K562 (cell line): ENCODE measurements around the gene LAPTM5. TPM values are rescaled to one million over a fixed set of nuclear protein-coding genes. Genes with fewer than 3 reads are reported as not detected.

Experiments
- ATAC-seq: fragments of 200-7000 bp; cut with Tn5 transposase; 3 replicates; pipeline ENCODE4 v1.9.1; 2020; ENCODE audit warnings: moderate library complexity
- BruUV-seq: library from RNA; stranded (reverse); fragments of 400-500 nt; replicated peaks from 2 replicates; lab custom pipeline; 2021; lab: Mats Ljungman, UMichigan
- CTCF ChIA-PET: fragments of 300-600 bp; formaldehyde crosslinking; extraction: SDS; loops from one replicate; lab custom pipeline; 2021; ENCODE audit warnings: low intra/inter-chr PET ratio; lab: Yijun Ruan, JAX
- POLR2A ChIA-PET: fragments of 300-600, 350-650 bp; sonication (Branson Sonifier 250); formaldehyde crosslinking; extraction: SDS; loops from one replicate; lab custom pipeline; 2021; ENCODE audit warnings: antibody characterized with exemption, inconsistent platforms; lab: Yijun Ruan, JAX
- DNase-seq, 4 experiments: peaks; one replicate each; pipeline versions ENCODE4 v3.0.0 to v3.0.0-alpha.2; 2011 to 2018; ENCODE audit warnings: low spot score in 3 of 4, mixed read lengths in 3 of 4; ENCODE audit errors: extremely low read depth in 1 of 4
- FAIRE-seq: peaks from 2 replicates; lab custom pipeline; 2011; peaks lifted over from hg19 to GRCh38; lab: Jason Lieb, UNC
- H2AFZ ChIP-seq: 2 replicates; pipeline ENCODE4 v1.6.0; 2011; ENCODE audit warnings: low read depth, low read length, control low read depth, inconsistent platforms
- H3K27ac ChIP-seq: fragments of 200-600 bp; 3 replicates; pipeline ENCODE4 v1.8.0; 2011; ENCODE audit warnings: low read depth, mild to moderate bottlenecking, control low read depth, inconsistent platforms, low read length, moderate library complexity, mixed read lengths; ENCODE audit errors: extremely low read depth
- H3K27me3 ChIP-seq, 2 experiments: fragments of 300-600 bp in 1 of 2; 2 replicates in 1 of 2; 3 replicates in 1 of 2; pipeline versions ENCODE4 v1.6.0 to v1.8.0; 2011; ENCODE audit warnings: inconsistent platforms in 2 of 2, low read length in 2 of 2, mild to moderate bottlenecking in 1 of 2, mixed read lengths in 1 of 2, moderate library complexity in 1 of 2; ENCODE audit not compliant: control insufficient read depth in 2 of 2, insufficient read depth in 2 of 2
- H3K36me3 ChIP-seq: fragments of 300-600 bp; 3 replicates; pipeline ENCODE4 v1.8.0; 2011; ENCODE audit warnings: mild to moderate bottlenecking, low read length, inconsistent platforms; ENCODE audit not compliant: control insufficient read depth, insufficient read depth
- H3K4me1 ChIP-seq, 2 experiments: fragments of 200-600 bp in 1 of 2; replicated peaks in 1 of 2; 2 replicates in 1 of 2; 3 replicates in 1 of 2; pipeline versions ENCODE4 v1.5.1 to v1.8.0; 2011; ENCODE audit warnings: inconsistent platforms in 2 of 2, low read length in 2 of 2, mild to moderate bottlenecking in 1 of 2, mixed read lengths in 1 of 2, moderate library complexity in 1 of 2; ENCODE audit not compliant: control insufficient read depth in 2 of 2, insufficient read depth in 2 of 2
- H3K4me2 ChIP-seq: 2 replicates; pipeline ENCODE4 v1.6.1; 2011; ENCODE audit warnings: low read length, control low read depth, inconsistent platforms, mixed read lengths; ENCODE audit not compliant: insufficient read depth
- H3K4me3 ChIP-seq: fragments of 200-600 bp; sonication (generic), shearing (Covaris generic); 2 replicates; pipeline ENCODE4 v1.5.1; 2016; ENCODE audit warnings: control low read depth, inconsistent platforms
- H3K79me2 ChIP-seq: fragments of 200-600 bp; 3 replicates; pipeline ENCODE4 v1.8.0; 2011; ENCODE audit warnings: low read length, inconsistent platforms; ENCODE audit not compliant: control insufficient read depth, insufficient read depth
- H3K9ac ChIP-seq, 2 experiments: 2 replicates each; pipeline versions ENCODE4 v1.6.0 to v1.6.1; 2011; ENCODE audit warnings: low read depth in 2 of 2, low read length in 2 of 2, control low read depth in 1 of 2, inconsistent platforms in 1 of 2, mild to moderate bottlenecking in 1 of 2, mixed read lengths in 1 of 2; ENCODE audit not compliant: insufficient read depth in 1 of 2
- H3K9me1 ChIP-seq: one replicate; pipeline ENCODE4 v1.6.0; 2011; ENCODE audit warnings: inconsistent platforms, mild to moderate bottlenecking, low read length, moderate library complexity; ENCODE audit not compliant: control insufficient read depth, insufficient read depth
- H3K9me3 ChIP-seq: replicated peaks from 2 replicates; pipeline ENCODE4 v1.5.1; 2011; ENCODE audit warnings: low read depth, low read length, inconsistent platforms; ENCODE audit not compliant: control insufficient read depth, insufficient read depth
- H4K20me1 ChIP-seq: replicated peaks from 2 replicates; pipeline ENCODE4 v1.6.1; 2011; ENCODE audit warnings: low read length, inconsistent platforms, mixed read lengths; ENCODE audit not compliant: control insufficient read depth, insufficient read depth
- C11orf30 ChIP-seq: fragments of 450-650 bp; IDR thresholded peaks from 2 replicates; pipeline ENCODE4 v1.6.1; 2016; ENCODE audit warnings: low read depth, mild to moderate bottlenecking
- FOXK1 ChIP-seq: sonication (generic); formaldehyde crosslinking; IDR thresholded peaks from 2 replicates; pipeline ENCODE4 v1.8.0; 2022; ENCODE audit warnings: missing genetic modification reagents, mild to moderate bottlenecking, borderline replicate concordance
- RBM25 ChIP-seq: fragments of 200-400 bp; formaldehyde crosslinking; IDR thresholded peaks from 2 replicates; pipeline ENCODE4 v1.6.1; 2018; ENCODE audit warnings: low read length, low read depth, moderate library complexity; ENCODE audit not compliant: severe bottlenecking
- RFX7 ChIP-seq: fragments of 250-450 bp; sonication (Bioruptor Pico); IDR thresholded peaks from 2 replicates; pipeline ENCODE4 v1.5.1; 2021; ENCODE audit warnings: mild to moderate bottlenecking
- ZFP36 ChIP-seq: fragments of 150-350 bp; IDR thresholded peaks from 2 replicates; pipeline ENCODE4 v1.6.1; 2018; ENCODE audit warnings: low read length, low read depth; ENCODE audit not compliant: partially characterized antibody
- ZNF316 ChIP-seq: fragments of 450-650 bp; IDR thresholded peaks from 2 replicates; pipeline ENCODE4 v1.6.1; 2016
- WGBS: fragments of 100-300 bp; shearing (Covaris generic); methylation state at CpG from one replicate; pipeline ENCODE4 v1.1.6; 2016; ENCODE audit warnings: low coverage, mixed read lengths; ENCODE audit not compliant: insufficient coverage; ENCODE audit errors: missing lambda C conversion rate; 5-methylcytosine and 5-hydroxymethylcytosine counted together
- in situ Hi-C: fragments of 300-500 bp; cut with MboI; formaldehyde crosslinking; loops from 4 replicates; pipeline ENCODE4 v1.15.0; 2018; ENCODE audit warnings: inconsistent platforms, mixed read lengths
- intact Hi-C: fragments of 100-400 bp; cut with micrococcal nuclease; formaldehyde crosslinking; loops from 2 replicates; pipeline ENCODE4 v1.14.2; 2022
- polyA plus RNA-seq, 8 experiments: library from polyadenylated mRNA; depleted of rRNA in 4 of 8; stranded (reverse) in 5 of 8; unstranded in 3 of 8; fragments of >200 nt; fragmentation: Nextera tagmentation in 2 of 8; fragmentation: Illumina TruSeq in 1 of 8; extraction: Ambion mirVana in 2 of 8; extraction: Trizol in 1 of 8; gene quantifications; 2 replicates each; pipeline versions ENCODE4 v1.2.1 to v1.2.3, GENCODE V29; 2011 to 2014; ENCODE audit warnings: inconsistent platforms in 1 of 8, missing spikeins in 1 of 8
- total RNA-seq, 7 experiments: library from RNA; depleted of rRNA in 6 of 7; stranded (reverse); fragments of >200 nt in 6 of 7; fragmentation: Illumina TruSeq in 2 of 7; extraction: Trizol in 2 of 7; gene quantifications; 2 replicates each; pipeline versions ENCODE4 v1.2.1 to v1.2.3, GENCODE V29; 2011 to 2021; ENCODE audit warnings: low replicate concordance in 1 of 7
- TF ChIP-seq, protein P1 (sequence below): fragments of 450-650 bp; IDR thresholded peaks from 2 replicates; pipeline ENCODE4 v1.6.1; 2016; ENCODE audit warnings: borderline replicate concordance

The LAPTM5 gene
- total and polyA plus RNA-seq, 9 of the 15 experiments (the other 6 are each of a cell fraction or from before 2014, with no cell fraction given): 2.4 to 47.3 (median 20.3) TPM

DNA sequence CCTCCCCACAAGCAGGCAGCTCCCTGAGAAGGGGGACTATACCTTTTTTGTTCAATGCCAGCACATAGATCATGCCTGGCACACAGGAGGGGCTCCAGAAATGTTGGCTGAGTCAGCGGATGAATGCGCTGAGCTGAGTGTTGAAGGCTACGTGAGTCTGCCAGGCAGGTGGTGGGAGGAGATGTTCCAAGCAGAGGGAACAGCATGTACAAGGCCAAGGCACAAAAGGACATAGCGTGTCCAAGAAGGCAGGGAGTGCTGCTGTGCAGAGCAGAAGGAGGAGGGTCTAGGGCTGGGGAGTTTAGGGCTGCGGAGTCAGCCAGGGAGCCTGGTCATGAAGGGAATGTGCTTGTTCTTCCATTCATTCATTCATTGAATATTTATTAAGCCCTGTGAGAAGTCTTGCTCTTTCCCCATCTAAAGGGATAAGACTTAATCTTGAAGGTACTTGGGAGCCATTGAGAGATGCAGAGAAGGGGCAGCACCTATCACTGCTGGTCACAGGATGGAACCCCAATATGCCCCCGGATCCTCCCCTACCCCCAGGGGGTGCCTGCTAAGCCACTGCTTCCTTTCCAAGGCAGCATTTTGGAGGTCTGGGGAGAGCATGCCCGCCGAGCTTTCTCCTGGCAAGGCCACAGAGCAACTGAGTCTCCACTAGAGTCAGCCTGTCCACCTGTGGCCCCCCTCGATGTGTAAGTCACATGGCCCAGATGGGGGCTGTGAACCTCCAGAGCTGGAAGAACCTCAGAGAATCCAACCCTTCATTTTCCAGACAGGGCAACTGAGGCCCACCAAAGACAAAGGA is 31.2 kb upstream of the LAPTM5 start:
- 48% methylated on average over 9 of the region's 9 CpGs for WGBS
- H2AFZ ChIP-seq: no peak overlapping the region
- ChIA-PET CTCF (no interaction called here), POLR2A (interaction anchor here (0.6 to 1.0 kb wide), 6 partner anchors 68 to 928 kb away, joined by 3 to 4 read pairs (median 3); no protein-coding TSS in a partner anchor)
- peaks cover under 1 to 22% of the 10 kb centered on the region in 2 experiments; a peak in 3 of 5 replicates for H3K4me1 ChIP-seq
- ATAC-seq (no peak), DNase-seq (no peak), FAIRE-seq (no peak)
- no peaks in the 10 kb centered on the region for H3K36me3 ChIP-seq
- in situ Hi-C loops (no loop called here), intact Hi-C loops (loop anchor here (10.0 kb wide), 1 partner anchor 386 kb away; no protein-coding TSS in a partner anchor)
- peak overlapping the region in 1 of 2 experiments; percentile 49; a peak in 1 of 4 replicates for H3K9ac ChIP-seq
- H3K4me2 ChIP-seq: no peak overlapping the region
- no peak overlapping the region for H3K4me3 ChIP-seq
- BruUV-seq: no TSS peak
- H3K9me1 ChIP-seq: no peaks in the 10 kb centered on the region
- TF ChIP-seq RBM25 (peak; percentile 45), ZNF316 (peak; percentile 53), ZFP36 (peak; percentile 62), RFX7 (CRISPR knock-in tag) (no peak), FOXK1 (CRISPR knock-in tag) (peak; percentile 32; the same call in 1 of the 2 replicates), C11orf30 (0 out of 2 replicates have a peak, but pooled peaks have one; percentile 4)
- TF ChIP-seq, protein P1, sequence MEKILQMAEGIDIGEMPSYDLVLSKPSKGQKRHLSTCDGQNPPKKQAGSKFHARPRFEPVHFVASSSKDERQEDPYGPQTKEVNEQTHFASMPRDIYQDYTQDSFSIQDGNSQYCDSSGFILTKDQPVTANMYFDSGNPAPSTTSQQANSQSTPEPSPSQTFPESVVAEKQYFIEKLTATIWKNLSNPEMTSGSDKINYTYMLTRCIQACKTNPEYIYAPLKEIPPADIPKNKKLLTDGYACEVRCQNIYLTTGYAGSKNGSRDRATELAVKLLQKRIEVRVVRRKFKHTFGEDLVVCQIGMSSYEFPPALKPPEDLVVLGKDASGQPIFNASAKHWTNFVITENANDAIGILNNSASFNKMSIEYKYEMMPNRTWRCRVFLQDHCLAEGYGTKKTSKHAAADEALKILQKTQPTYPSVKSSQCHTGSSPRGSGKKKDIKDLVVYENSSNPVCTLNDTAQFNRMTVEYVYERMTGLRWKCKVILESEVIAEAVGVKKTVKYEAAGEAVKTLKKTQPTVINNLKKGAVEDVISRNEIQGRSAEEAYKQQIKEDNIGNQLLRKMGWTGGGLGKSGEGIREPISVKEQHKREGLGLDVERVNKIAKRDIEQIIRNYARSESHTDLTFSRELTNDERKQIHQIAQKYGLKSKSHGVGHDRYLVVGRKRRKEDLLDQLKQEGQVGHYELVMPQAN: no peak
- no peaks in the 10 kb centered on the region for H4K20me1 ChIP-seq
- no peaks in the 10 kb centered on the region for H3K79me2 ChIP-seq
- H3K27me3 ChIP-seq: peaks cover 0 to 4% of the 10 kb centered on the region in 2 experiments; a peak in 1 of 5 replicates
- H3K27ac ChIP-seq: no peak overlapping the region
- no peaks in the 10 kb centered on the region for H3K9me3 ChIP-seq
